ENCODE data around the gene BTBD1.

DNA sequence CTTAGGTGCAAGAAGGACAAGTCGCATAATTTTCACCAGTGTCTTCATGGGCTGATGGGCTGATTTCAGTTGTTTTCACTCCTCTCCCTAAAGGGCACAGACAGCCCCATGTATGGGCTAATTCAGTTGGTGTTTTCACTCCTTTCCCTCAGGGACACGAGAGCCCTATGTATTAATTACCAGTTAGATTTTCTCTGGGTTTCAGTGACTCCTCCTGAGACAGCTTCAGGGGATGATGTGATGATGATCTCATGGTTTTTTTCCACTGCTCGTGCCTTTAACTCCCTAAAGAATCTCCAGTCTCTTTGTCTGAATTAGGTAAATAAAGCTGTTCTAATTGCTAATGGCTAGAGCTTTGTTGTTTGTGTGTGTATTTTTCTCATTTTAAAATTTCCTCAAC is 71.1 kb downstream of the BTBD1 start:
- TF ChIP-seq RARB (CRISPR knock-in tag; IDR thresholded peaks at IDR 0.05) (no peak), ZFP30 (CRISPR knock-in tag; IDR thresholded peaks at IDR 0.05) (no peak), TOX (CRISPR knock-in tag; IDR thresholded peaks at IDR 0.05; ENCODE audit: borderline replicate concordance) (no peak), TCF4 (CRISPR knock-in tag; IDR thresholded peaks at IDR 0.05; ENCODE audit: borderline replicate concordance) (no peak), OSR1 (CRISPR knock-in tag; IDR thresholded peaks at IDR 0.05) (no peak), ZNF8 (CRISPR knock-in tag; IDR thresholded peaks at IDR 0.05) (no peak)
- TF ChIP-seq, protein P1, sequence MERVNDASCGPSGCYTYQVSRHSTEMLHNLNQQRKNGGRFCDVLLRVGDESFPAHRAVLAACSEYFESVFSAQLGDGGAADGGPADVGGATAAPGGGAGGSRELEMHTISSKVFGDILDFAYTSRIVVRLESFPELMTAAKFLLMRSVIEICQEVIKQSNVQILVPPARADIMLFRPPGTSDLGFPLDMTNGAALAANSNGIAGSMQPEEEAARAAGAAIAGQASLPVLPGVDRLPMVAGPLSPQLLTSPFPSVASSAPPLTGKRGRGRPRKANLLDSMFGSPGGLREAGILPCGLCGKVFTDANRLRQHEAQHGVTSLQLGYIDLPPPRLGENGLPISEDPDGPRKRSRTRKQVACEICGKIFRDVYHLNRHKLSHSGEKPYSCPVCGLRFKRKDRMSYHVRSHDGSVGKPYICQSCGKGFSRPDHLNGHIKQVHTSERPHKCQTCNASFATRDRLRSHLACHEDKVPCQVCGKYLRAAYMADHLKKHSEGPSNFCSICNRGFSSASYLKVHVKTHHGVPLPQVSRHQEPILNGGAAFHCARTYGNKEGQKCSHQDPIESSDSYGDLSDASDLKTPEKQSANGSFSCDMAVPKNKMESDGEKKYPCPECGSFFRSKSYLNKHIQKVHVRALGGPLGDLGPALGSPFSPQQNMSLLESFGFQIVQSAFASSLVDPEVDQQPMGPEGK (CRISPR knock-in tag; IDR thresholded peaks at IDR 0.05; ENCODE audit: borderline replicate concordance): no peak

Measured in SK-N-SH treated with all-trans-retinoic acid at 6 μM for 48 hours (cell line).